Measurements from ENCODE around the gene PLCG2.
"Not testable (repeated sequence)": the region's sequence is repeated elsewhere in the genome, so short reads cannot be mapped to it uniquely, and the experiment has no call there.

The PLCG2 gene

DNA sequence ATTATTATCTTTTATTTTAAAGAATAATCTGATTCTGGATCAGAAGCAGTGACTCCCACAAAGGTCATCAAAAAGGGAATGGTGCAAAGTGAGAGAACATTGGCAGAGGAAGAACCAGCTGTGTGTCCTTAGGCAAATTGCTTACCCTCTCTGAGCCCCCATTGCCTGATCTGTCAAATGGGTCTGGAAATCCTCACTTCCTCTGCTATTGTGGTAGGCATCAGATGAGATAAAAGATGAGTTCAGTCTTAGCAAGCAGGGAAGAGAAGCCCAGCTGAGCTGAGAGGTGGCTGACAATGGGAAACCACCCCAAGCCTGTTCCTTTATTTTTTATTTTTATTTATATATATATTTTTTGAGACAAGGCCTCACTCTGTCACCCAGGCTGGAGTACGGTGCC lies 24.2 kb upstream of the PLCG2 start:
- no peak overlapping the region for H3K27ac ChIP-seq
- TF ChIP-seq, protein P1, sequence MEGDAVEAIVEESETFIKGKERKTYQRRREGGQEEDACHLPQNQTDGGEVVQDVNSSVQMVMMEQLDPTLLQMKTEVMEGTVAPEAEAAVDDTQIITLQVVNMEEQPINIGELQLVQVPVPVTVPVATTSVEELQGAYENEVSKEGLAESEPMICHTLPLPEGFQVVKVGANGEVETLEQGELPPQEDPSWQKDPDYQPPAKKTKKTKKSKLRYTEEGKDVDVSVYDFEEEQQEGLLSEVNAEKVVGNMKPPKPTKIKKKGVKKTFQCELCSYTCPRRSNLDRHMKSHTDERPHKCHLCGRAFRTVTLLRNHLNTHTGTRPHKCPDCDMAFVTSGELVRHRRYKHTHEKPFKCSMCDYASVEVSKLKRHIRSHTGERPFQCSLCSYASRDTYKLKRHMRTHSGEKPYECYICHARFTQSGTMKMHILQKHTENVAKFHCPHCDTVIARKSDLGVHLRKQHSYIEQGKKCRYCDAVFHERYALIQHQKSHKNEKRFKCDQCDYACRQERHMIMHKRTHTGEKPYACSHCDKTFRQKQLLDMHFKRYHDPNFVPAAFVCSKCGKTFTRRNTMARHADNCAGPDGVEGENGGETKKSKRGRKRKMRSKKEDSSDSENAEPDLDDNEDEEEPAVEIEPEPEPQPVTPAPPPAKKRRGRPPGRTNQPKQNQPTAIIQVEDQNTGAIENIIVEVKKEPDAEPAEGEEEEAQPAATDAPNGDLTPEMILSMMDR (IDR thresholded peaks at IDR 0.05): no peak
- TF ChIP-seq ZFX (IDR thresholded peaks at IDR 0.05; ENCODE audit: borderline replicate concordance): no peak

DNA sequence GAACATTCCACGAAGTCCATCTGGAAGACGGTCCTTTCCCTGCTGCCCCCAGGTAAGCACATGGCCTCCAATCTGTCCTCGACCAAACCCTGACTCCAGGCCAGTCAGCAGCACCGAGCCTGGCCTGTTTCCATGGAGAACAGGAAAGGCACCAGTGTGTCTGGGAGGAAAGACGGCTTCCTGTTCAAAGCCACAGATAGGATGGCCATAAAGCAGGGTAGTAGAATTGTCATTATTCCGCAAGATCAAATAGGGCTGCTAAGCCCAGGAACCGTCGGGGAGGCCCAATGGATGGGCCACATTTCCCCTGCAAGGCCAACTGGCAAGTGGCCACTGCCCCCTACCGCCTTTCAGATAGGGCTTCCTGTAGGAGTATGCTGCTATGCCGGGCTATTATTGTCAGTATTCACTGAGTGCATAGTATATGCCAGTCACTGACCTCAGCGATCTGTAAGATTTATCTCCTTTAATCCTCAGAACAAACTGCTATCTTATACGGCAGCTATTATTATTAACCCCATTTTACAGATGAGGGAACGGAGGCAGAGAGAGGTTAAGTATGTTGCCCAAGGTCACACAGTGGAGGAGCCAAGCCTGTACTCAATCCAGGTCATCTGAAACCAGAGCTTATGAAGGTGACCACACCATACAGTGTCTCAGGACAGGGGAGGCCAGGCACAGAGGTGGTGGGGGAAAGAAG lies 23.0 kb upstream of the PLCG2 start:
- TF ChIP-seq, protein P1 (IDR thresholded peaks at IDR 0.05): no peak
- TF ChIP-seq ZFX (IDR thresholded peaks at IDR 0.05; ENCODE audit: borderline replicate concordance): no peak
- H3K27ac ChIP-seq: no peak overlapping the region

DNA sequence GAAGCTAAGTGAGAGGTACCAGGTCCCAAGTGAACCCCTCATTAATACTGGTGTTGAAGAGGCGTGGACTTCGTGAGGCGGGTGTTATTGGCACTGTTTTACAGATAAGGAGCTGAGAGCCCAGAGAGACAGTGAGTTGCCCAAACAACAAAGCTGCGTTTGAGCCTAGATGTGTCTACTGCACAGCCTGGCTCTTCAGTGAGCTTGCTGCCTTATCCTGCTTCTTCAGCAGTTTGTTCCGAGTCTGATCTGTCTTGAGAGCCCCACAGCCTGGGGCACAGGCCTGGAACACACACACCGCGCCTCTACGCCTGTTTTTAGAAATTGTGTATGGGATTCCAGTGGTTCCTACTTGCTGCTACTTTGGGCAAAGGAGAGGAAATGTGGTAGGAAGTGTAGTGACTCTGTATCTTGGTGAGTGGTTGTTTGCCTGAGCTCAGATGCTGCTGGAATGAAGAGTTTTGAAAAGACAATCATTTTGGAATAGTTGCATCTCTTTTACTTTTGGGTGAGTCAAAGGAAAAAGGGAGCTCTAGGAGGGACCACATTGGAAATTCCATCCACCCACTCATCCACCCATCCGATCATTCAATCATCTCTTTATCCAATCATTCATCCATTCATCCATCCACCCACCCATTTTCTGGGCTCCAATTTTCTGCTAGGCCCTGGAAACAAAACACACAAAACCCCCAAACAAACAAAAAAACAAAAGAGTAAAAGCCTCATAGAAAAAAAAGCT lies 22.3 kb upstream of the PLCG2 start:
- H3K27ac ChIP-seq: no peak overlapping the region
- TF ChIP-seq, protein P1 (IDR thresholded peaks at IDR 0.05): no peak
- no peak for TF ChIP-seq ZFX (IDR thresholded peaks at IDR 0.05; ENCODE audit: borderline replicate concordance)

DNA sequence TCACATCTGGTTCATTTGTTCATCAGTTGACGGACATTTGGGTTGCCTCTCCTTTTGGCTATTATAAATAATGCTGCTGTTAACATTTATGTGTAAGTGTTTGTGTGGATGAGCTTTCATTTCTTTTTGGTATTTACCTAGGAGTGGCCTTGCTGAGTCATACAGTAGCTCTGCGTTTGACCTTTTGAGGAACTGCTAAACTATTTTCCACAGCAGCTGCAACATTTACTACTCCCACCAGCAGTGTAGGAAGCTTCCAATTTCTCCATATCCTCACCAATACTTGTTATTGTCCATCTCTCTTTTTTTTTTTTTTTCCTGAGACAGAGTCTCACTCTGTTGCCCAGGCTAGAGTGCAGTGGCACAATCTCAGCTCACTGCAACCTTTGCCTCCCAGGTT lies 20.7 kb upstream of the PLCG2 start:
- no peak for TF ChIP-seq ZFX (IDR thresholded peaks at IDR 0.05; ENCODE audit: borderline replicate concordance)
- TF ChIP-seq, protein P1 (IDR thresholded peaks at IDR 0.05): no peak
- no peak overlapping the region for H3K27ac ChIP-seq

DNA sequence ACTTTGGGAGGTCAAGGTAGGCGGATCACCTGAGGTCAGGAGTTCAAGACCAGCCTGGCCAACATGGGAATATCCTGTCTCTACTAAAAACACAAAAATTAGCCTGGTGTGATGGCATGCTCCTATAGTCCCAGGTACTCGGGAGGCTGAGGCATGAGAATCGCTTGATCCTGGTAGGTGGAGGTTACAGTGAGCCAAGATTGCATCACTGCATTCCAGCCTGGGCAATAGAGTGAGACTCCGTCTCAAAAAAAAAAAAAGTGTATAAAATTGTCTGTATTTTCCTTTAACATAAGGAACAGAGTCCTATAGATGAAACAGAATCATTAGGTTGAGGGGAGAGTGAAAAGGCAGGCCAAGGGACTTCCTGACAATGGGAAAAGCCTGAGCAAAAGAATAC lies 16.8 kb upstream of the PLCG2 start:
- not testable (repeated sequence) for H3K27ac ChIP-seq

DNA sequence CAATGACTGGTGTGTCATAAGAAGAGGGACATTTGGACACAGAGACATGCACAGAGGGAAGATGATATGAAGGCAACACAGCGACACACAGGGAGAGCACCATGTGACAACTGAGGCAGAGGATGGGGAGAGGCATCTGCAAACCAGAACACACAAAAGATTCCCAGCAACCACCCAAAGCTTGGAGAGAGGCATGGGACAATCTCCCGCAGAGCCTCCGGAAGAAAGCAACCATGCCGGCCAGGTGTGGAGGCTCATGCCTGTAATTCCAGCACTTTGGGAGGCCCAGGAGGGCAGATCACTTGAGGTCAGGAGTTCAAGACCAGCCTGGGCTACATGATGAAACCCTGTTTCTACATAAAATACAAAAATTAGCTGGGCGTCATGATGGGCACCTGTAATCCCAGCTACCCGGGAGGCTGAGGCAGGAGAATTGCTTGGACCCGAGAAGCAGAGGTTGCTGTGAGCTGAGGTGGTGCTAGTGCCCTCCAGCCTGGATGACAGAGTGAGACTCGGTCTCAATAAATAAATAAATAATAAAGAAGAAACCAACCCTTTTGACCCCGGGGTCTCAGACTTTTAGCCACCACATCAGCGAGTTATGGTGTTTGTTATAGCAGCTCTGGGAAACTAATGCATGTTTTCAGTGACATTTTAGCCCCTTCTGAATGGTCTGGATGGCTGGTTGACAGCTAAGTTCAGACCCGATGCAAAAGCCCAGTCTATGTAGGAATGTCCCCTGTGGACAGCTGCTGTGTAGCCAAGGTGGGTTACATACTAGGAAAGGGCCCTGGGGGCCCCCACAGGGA lies 13.8 kb upstream of the PLCG2 start:
- TF ChIP-seq, protein P1 (IDR thresholded peaks at IDR 0.05): no peak
- no peak for TF ChIP-seq ZFX (IDR thresholded peaks at IDR 0.05; ENCODE audit: borderline replicate concordance)
- no peak overlapping the region for H3K27ac ChIP-seq

DNA sequence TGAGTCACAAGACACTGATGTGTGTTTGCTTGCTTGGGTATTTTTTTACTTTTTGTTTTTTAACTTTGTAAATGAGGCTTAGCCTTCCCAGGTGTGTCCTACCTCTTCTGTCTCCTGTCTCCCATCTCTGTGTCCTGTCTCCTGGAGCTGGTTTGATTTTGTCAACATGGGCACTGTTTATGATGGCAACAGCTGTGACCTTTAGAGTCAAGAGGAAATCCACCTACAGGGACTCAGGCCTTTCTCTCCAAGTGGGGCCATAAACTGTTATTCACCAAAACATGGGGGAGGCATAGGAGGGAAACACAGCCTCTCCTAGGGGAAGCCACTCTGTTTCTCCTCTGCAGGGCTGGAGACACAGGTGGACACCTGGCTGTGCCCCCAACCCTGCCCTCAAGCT lies 13.1 kb upstream of the PLCG2 start:
- no peak for TF ChIP-seq ZFX (IDR thresholded peaks at IDR 0.05; ENCODE audit: borderline replicate concordance)
- TF ChIP-seq, protein P1 (IDR thresholded peaks at IDR 0.05): no peak
- no peak overlapping the region for H3K27ac ChIP-seq
